ENCODE data around the gene DNAH11.
"Not testable (repeated sequence)": the region's sequence is repeated elsewhere in the genome, so short reads cannot be mapped to it uniquely, and the experiment has no call there.

DNA sequence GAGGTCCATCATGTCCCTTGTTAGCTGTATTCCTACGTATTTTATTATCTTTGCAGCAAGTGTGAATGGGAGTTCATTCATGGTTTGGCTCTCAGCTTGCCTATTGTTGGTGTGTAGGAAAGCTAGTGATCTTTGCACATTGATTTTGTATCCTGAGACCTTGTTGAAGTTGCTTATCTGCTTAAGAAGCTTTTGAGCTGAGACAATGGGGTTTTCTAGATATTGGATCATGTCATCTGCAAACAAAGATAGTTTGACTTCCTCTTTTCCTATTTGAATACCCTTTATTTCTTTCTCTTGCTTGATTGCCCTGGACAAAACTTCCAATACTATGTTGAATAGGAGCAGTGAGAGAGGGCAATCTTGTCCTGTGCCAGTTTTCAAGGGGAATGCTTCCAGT, 10.4 kb upstream of the DNAH11 start:
- TF ChIP-seq, protein P1, sequence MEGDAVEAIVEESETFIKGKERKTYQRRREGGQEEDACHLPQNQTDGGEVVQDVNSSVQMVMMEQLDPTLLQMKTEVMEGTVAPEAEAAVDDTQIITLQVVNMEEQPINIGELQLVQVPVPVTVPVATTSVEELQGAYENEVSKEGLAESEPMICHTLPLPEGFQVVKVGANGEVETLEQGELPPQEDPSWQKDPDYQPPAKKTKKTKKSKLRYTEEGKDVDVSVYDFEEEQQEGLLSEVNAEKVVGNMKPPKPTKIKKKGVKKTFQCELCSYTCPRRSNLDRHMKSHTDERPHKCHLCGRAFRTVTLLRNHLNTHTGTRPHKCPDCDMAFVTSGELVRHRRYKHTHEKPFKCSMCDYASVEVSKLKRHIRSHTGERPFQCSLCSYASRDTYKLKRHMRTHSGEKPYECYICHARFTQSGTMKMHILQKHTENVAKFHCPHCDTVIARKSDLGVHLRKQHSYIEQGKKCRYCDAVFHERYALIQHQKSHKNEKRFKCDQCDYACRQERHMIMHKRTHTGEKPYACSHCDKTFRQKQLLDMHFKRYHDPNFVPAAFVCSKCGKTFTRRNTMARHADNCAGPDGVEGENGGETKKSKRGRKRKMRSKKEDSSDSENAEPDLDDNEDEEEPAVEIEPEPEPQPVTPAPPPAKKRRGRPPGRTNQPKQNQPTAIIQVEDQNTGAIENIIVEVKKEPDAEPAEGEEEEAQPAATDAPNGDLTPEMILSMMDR (conservative IDR thresholded peaks at IDR 0.05): not testable (repeated sequence)
- TF ChIP-seq ZFX (IDR thresholded peaks at IDR 0.05): not testable (repeated sequence)

All from C4-2B (cell line).